Hair follicular keratinocyte (primary cell): ENCODE results near the gene FKBP10. TPM values are rescaled to one million over a fixed set of nuclear protein-coding genes. Genes with fewer than 3 reads are reported as not detected.

Experiments
- total RNA-seq: library from RNA; depleted of rRNA; stranded (reverse); fragments of >200 nt; gene quantifications from 2 replicates; pipeline ENCODE4 v1.2.3, GENCODE V29; 2015

FKBP10 gene, protein sequence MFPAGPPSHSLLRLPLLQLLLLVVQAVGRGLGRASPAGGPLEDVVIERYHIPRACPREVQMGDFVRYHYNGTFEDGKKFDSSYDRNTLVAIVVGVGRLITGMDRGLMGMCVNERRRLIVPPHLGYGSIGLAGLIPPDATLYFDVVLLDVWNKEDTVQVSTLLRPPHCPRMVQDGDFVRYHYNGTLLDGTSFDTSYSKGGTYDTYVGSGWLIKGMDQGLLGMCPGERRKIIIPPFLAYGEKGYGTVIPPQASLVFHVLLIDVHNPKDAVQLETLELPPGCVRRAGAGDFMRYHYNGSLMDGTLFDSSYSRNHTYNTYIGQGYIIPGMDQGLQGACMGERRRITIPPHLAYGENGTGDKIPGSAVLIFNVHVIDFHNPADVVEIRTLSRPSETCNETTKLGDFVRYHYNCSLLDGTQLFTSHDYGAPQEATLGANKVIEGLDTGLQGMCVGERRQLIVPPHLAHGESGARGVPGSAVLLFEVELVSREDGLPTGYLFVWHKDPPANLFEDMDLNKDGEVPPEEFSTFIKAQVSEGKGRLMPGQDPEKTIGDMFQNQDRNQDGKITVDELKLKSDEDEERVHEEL
- 12.1 and 21.3 TPM in 2 replicates for total RNA-seq

DNA sequence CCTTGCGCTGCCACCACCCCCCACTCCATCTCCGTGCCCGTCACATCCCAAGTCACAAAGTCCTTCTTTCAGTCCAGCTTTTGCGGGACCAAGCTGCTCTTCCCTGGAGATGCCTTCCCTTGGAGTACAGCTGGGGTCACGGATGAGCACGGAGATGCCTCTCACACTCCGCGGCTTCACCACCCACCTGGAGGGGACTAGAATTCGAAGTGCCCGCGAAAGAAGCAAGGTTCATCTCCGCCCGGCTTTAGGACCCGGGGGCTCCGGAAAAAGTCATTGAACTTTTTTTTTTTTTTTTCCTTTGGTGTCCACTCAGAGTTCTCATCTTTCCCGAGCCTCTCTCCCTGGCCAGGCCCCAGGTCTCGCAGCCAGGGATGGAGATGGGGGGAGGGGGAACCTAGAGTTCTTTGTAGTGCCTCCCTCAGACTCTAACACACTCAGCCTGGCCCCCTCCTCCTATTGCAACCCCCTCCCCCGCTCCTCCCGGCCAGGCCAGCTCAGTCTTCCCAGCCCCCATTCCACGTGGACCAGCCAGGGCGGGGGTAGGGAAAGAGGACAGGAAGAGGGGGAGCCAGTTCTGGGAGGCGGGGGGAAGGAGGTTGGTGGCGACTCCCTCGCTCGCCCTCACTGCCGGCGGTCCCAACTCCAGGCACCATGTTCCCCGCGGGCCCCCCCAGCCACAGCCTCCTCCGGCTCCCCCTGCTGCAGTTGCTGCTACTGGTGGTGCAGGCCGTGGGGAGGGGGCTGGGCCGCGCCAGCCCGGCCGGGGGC lies at the start of gene FKBP10:
TSS of gene FKBP10 (plus strand) at position 624 of the 771 bp plus-strand sequence. CDS start at position 655, 31 bp downstream.

DNA sequence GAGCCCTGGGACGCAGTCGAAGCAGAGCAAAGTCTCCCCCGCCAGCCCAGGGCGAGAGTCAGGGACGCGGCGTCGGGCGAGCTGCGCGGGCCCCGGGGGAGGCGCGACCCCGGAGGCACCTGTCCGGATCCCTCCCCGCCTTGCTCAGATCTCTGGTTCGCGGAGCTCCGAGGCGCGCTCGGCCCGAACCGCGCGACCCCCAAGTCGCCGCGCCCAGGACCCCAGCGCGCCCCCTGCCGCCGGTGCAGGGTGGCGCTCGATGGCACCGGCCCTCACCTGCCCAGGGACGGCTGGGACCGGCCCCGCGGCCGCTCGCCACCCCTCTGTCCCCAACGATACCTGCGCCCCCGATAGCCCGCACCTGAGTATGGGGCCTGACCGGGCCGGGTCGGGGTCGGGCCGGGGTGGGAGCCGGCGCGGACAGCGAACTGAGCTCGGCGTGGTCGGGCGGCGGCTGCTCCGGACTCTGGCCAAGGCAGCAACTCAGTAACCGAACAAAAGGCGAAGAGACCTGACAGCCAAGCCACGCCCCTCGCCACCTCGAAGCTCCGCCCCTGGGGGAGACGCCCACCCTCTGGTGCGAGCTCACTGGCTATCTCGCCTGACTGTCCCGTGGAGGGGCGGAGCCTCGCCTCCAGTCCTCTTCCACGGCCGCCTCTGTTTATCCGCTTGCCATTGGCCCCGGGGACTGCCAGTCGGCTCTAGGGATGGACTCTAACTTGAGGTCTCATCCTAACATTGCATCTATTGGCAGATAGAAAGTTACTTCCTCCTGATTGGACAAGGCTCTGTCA lies 26.4 kb upstream of the FKBP10 start, which contains the start of gene JUP:
TSS of gene JUP (minus strand) at position 485 of the 794 bp plus-strand sequence. CDS start 14,857 bp downstream, outside the sequence.

DNA sequence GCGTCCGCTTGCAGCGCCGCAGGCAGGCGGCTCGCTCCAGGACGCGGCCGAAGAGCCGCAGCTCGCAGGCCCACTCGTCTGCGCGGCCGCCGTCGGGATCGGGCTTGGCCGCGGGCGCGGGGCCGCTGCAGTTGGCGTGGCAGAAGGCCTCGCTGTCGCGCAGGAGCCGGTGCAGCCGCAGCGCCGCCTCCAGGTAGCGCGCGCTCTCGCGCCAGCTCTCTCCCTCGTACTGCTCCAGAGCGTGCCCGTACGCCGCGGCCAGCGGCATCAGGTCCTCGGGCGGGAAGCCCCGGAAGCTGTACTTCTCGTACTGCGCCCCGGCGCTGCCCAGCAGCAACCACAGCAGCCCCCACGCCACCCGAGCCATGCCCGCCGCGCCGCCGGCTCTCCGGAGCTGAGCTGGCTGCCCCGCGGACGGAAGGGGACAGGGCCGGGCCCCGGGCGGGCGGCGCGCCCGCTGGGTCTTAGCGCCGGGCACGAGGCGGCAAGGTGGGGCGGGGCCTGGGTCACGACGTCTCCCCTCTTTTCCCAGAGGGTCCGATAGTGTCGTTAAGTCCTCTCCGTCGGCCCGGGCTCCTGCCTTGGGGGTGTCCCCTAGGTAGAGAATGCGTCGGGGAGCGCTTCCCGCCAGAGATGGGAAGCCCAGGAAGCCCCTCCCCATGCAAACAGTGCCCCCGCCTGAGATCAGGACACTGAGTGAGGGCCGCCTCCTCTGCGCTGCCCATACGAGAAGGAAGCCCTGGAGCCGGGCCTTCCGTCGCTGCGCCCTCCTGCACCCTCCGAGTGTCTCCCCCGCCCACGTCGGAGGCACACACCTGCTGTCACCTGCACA lies 1.0 kb upstream of the FKBP10 start, which contains the start of gene P3H4:
TSS of gene P3H4 (minus strand) at position 401 of the 832 bp plus-strand sequence. CDS start at position 367, 34 bp downstream.

DNA sequence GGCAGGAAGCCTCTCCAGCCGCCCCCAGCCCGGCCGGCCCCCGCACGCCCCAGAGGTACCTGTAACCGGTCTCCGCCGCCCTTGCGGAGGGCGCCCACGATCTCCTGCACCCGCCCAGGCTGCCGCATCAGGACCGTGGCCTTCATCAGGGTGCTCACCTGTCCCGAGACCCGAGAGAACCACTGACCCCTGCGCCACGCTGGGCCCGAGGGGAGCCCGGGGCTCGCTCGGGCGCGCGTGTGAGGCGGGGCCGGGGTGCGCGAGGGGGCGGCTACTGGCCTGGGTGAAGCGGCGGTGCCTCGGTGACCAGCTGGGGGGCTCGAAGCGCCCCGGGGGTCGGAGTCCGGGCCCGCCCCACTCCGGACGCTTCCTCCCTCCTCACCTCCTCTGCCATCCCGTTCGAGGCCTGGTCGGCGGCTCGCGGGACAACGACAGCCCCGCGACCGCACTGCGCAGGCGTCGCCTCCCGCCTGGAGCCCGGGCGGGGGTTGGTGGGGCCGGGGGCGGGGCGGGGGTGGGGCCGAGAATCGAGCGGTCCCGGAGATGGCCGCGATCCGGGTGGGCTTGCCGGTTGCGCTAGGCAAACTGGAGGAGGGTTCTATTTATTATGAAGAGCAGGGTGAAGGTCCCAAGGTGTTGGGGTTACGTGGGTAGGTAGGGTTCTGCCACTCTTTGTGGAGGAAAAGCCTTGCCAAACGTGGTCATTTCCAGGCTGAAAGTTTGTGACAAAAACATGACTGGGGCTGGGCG lies 23.2 kb downstream of the FKBP10 start, which contains the start of gene NT5C3B:
TSS of gene NT5C3B (minus strand) at position 433 of the 750 bp plus-strand sequence. CDS start at position 394, 39 bp downstream.

DNA sequence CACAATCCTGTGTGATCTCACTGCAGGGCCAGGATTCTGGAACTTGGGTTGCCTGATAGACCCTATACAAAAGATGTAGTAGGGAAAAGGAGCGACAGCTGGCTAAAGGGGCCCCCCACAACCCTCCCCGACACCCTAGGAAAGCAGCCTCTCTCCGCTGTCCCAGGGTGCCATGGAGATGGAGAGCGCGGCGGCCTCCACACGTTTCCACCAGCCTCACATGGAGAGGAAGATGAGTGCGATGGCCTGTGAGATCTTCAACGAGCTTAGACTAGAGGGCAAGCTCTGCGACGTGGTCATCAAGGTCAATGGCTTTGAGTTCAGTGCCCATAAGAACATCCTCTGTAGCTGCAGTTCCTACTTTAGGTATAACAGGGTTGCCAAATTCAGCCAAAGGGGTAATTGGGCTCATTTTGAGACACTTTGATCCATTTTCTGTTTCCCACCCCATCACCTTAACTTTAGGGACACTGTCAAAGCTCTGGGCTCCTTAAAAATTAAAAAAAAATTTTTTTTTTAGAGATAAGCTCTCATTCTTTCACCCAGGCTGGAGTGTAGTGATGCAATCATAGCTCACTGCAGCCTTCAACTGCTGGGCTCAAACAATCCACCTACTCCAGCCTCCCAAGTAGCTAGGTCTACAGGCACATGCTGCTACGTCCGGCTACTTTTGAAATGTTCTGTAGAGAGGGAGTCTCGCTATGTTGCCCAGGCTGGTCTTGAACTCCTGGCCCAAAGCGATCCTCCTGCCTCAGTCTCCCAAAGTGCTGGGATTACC lies 25.1 kb downstream of the FKBP10 start, which contains the start of gene KLHL10:
TSS of gene KLHL10 (plus strand) at position 65 of the 778 bp plus-strand sequence. CDS start at position 173, 108 bp downstream.

DNA sequence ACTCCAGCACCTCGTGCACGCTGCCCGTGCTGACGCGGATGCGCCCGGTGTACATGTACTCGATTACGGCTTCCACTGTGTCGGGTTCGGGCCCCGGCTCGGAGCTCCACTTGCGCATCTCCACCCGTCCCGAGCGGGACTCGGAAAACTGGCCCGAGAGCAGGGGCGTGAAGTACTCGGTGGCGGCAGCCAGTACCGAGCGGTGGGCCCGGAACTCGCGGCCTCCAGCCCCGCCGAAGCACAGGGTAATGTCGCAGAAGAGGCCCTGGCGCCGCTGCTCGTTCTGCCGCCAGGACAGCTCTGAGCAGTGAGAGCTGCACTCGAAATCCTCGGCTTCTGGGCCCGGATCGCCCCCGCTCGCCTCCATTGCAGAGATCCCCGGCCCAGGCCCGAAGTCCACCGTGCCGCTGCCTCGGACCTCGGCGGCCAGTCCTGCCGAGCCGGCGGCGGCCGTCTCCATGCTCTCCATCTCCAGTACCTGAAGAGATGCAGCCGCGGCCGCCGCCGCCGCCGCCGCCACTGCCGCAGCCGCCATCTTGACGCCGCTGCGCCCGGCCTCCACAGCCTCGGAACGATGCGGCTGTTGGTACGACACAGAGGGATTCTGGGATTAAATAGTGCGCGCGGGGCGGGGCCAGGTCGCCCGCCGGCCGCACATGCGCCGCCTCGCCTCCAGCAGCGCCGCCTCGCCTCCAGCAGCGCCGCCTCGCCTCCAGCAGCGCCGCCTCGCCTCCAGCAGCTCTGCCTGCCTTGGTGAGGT lies 52.2 kb downstream of the FKBP10 start, which contains the start of gene KLHL11:
TSS of gene KLHL11 (minus strand) at position 588 of the 760 bp plus-strand sequence. CDS start at position 535, 53 bp downstream.

Other genes with a start within 250 kb of the FKBP10 start
- gene KRT9, start 240.9 kb upstream of the FKBP10 start, total RNA-seq: 0.23 and 0.61 TPM in 2 replicates
- gene KRT14, start 226.1 kb upstream of the FKBP10 start, total RNA-seq: 10,563 and 10,587 TPM in 2 replicates
- gene KRT16, start 200.2 kb upstream of the FKBP10 start, total RNA-seq: 260 and 387 TPM in 2 replicates
- 10,873 and 11,761 TPM in 2 replicates for gene KRT17, start 188.4 kb upstream of the FKBP10 start, total RNA-seq
- 117 and 140 TPM in 2 replicates for gene EIF1, start 124.1 kb upstream of the FKBP10 start, total RNA-seq
- not detected in 2 replicates for gene GAST, start 100.7 kb upstream of the FKBP10 start, total RNA-seq
- 1.3 and 1.4 TPM in 2 replicates for gene HAP1, start 78.4 kb upstream of the FKBP10 start, total RNA-seq
- gene JUP, start 26.3 kb upstream of the FKBP10 start, total RNA-seq: 457 and 666 TPM in 2 replicates
- 13.5 and 14.7 TPM in 2 replicates for gene P3H4, start 1.1 kb upstream of the FKBP10 start, total RNA-seq
- gene NT5C3B, start 23.2 kb downstream of the FKBP10 start, total RNA-seq: 35.8 and 49.7 TPM in 2 replicates
- 1.0 TPM in 1 of 2 replicates, not detected in the other for gene KLHL10, start 24.8 kb downstream of the FKBP10 start, total RNA-seq
- gene KLHL11, start 52.4 kb downstream of the FKBP10 start, total RNA-seq: 13.3 and 15.9 TPM in 2 replicates
- gene ACLY, start 105.9 kb downstream of the FKBP10 start, total RNA-seq: 279 and 333 TPM in 2 replicates
- gene ODAD4, start 117.6 kb downstream of the FKBP10 start, total RNA-seq: 0.39 and 1.6 TPM in 2 replicates
- gene CNP, start 153.8 kb downstream of the FKBP10 start, total RNA-seq: 27.3 and 38.2 TPM in 2 replicates
- 47.7 and 63.7 TPM in 2 replicates for gene DNAJC7, start 204.4 kb downstream of the FKBP10 start, total RNA-seq
- 34.1 and 34.4 TPM in 2 replicates for gene NKIRAS2, start 207.1 kb downstream of the FKBP10 start, total RNA-seq
- 0.16 and 0.38 TPM in 2 replicates for gene C17orf113, start 237.6 kb downstream of the FKBP10 start, total RNA-seq